Neural progenitor cell (in vitro differentiated cells): ENCODE measurements around the gene EYS. TPM values are rescaled to one million over a fixed set of nuclear protein-coding genes. Genes with fewer than 3 reads are reported as not detected.
A peak's percentile ranks its signal among the peaks of the same experiment; 100 is the strongest.

Source experiments
- DNase-seq: peaks from one replicate; pipeline ENCODE4 v3.0.0-alpha.2; 2016; ENCODE audit warnings: low spot score
- H2AFZ ChIP-seq: fragments of 200-600 bp; sonication (generic); replicated peaks from 2 replicates; pipeline ENCODE4 v1.6.1; 2016; ENCODE audit warnings: antibody characterized with exemption
- H3F3A ChIP-seq: fragments of 200-600 bp; sonication (generic); 2 replicates; pipeline ENCODE4 v1.6.1; 2016; ENCODE audit warnings: antibody characterized with exemption, low read depth
- H3K27ac ChIP-seq: fragments of 200-600 bp; sonication (generic); 2 replicates; pipeline ENCODE4 v1.5.1; 2016; ENCODE audit warnings: mild to moderate bottlenecking
- H3K27me3 ChIP-seq: fragments of 200-600 bp; sonication (generic); 2 replicates; pipeline ENCODE4 v1.6.1; 2016; ENCODE audit warnings: mild to moderate bottlenecking, moderate library complexity
- H3K36me3 ChIP-seq: fragments of 200-600 bp; sonication (generic); 2 replicates; pipeline ENCODE4 v1.5.1; 2016
- H3K4me1 ChIP-seq: fragments of 200-600 bp; sonication (generic); 2 replicates; pipeline ENCODE4 v1.6.1; 2016; ENCODE audit warnings: mixed run types
- H3K4me2 ChIP-seq: fragments of 200-600 bp; sonication (generic); 2 replicates; pipeline ENCODE4 v1.6.1; 2016
- H3K4me3 ChIP-seq: fragments of 200-600 bp; sonication (generic); 2 replicates; pipeline ENCODE4 v1.5.1; 2016
- H3K79me2 ChIP-seq: fragments of 200-600 bp; sonication (generic); 2 replicates; pipeline ENCODE4 v1.6.1; 2016; ENCODE audit warnings: low read depth
- H3K9ac ChIP-seq: fragments of 200-600 bp; sonication (generic); 2 replicates; pipeline ENCODE4 v1.6.1; 2016
- H3K9me3 ChIP-seq: fragments of 200-600 bp; sonication (generic); 2 replicates; pipeline ENCODE4 v1.5.1; 2016; ENCODE audit warnings: low read depth
- H4K20me1 ChIP-seq: fragments of 200-600 bp; sonication (generic); 2 replicates; pipeline ENCODE4 v1.6.1; 2016; ENCODE audit warnings: low read depth
- H3K27ac Mint-ChIP-seq: 3 replicates; pipeline ENCODE4 v1.8.0; 2021; ENCODE audit warnings: mixed read lengths
- H3K27me3 Mint-ChIP-seq: 2 replicates; pipeline ENCODE4 v1.8.0; 2022; ENCODE audit warnings: low read depth, mild to moderate bottlenecking, inconsistent platforms, moderate library complexity, mixed read lengths; ENCODE audit not compliant: insufficient read depth
- H3K36me3 Mint-ChIP-seq: 3 replicates; pipeline ENCODE4 v1.8.0; 2021; ENCODE audit warnings: mixed read lengths
- H3K4me1 Mint-ChIP-seq: 3 replicates; pipeline ENCODE4 v1.8.0; 2021; ENCODE audit warnings: mixed read lengths
- H3K4me3 Mint-ChIP-seq: 3 replicates; pipeline ENCODE4 v1.8.0; 2021; ENCODE audit warnings: mild to moderate bottlenecking, moderate library complexity, mixed read lengths
- H3K9me3 Mint-ChIP-seq: 3 replicates; pipeline ENCODE4 v1.8.0; 2020; ENCODE audit warnings: mixed read lengths
- CTCF ChIP-seq: fragments of 200-600 bp; sonication (generic); IDR thresholded peaks from 2 replicates; pipeline ENCODE4 v1.5.1; 2017; ENCODE audit warnings: antibody characterized with exemption, mild to moderate bottlenecking
- EZH2 ChIP-seq: fragments of 200-600 bp; sonication (generic); IDR thresholded peaks from 2 replicates; pipeline ENCODE4 v1.6.1; 2017; ENCODE audit warnings: antibody characterized with exemption, mild to moderate bottlenecking, moderate library complexity
- EZH2phosphoT487 ChIP-seq: fragments of 200-600 bp; sonication (generic); IDR thresholded peaks from 2 replicates; pipeline ENCODE4 v1.6.1; 2017; ENCODE audit warnings: antibody characterized with exemption
- total RNA-seq: library from RNA; depleted of rRNA; stranded (reverse); fragments of >200 nt; gene quantifications from 2 replicates; pipeline ENCODE4 v1.2.3, GENCODE V29; 2015; ENCODE audit warnings: low replicate concordance

Gene EYS
- total RNA-seq, 1 donor from 2014 or later, result not detected

DNA sequence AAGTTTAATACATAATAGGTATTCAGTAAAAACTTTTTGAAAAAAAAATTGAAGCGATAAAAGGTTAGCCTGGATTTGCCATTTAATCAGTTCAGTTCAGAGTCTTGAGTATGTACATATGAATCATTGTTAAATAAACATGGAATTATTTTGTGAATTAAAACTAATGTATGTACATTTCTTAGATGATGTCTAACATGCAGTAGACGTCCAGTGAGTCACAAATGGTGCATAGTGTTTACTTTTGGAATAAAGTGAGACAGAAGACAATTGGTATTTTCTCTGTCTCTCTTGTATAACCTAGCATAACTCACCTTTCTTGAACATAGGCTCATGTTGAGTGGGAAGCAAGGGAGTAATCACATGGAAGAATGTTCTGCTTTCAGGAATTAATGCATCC lies 83.5 kb downstream of the EYS start:
- H3K9ac ChIP-seq, result no peak overlapping the region
- no peak for DNase-seq

GRCh38 chr6:65610746-65611145 lies 96.3 kb downstream of the EYS start:
- no peak overlapping the region for H3K9ac ChIP-seq
- no peaks in the 10 kb centered on the region for H3F3A ChIP-seq
- no peaks in the 10 kb centered on the region for H3K9me3 Mint-ChIP-seq
- no peak overlapping the region for H2AFZ ChIP-seq
- H3K9me3 ChIP-seq, result no peaks in the 10 kb centered on the region
- H3K4me3 ChIP-seq, result no peak overlapping the region
- TF ChIP-seq EZH2 (no peak), EZH2phosphoT487 (no peak), CTCF (no peak)
- no peaks in the 10 kb centered on the region for H3K27me3 Mint-ChIP-seq
- H3K79me2 ChIP-seq, result no peaks in the 10 kb centered on the region
- H3K27ac ChIP-seq, result no peak overlapping the region
- no peak overlapping the region for H3K4me3 Mint-ChIP-seq
- H3K4me1 ChIP-seq, result no peaks in the 10 kb centered on the region
- H3K4me2 ChIP-seq, result no peak overlapping the region
- no peaks in the 10 kb centered on the region for H3K36me3 Mint-ChIP-seq
- no peaks in the 10 kb centered on the region for H3K4me1 Mint-ChIP-seq
- H3K36me3 ChIP-seq, result no peaks in the 10 kb centered on the region
- H3K27ac Mint-ChIP-seq, result no peak overlapping the region
- no peaks in the 10 kb centered on the region for H4K20me1 ChIP-seq
- H3K27me3 ChIP-seq, result no peaks in the 10 kb centered on the region
- DNase-seq, result no peak

More for the DNA sequence above, 83.5 kb downstream of the EYS start:
- H3K4me3 ChIP-seq, result no peak overlapping the region
- H3K27ac ChIP-seq, result no peak overlapping the region
- H3K4me2 ChIP-seq, result no peak overlapping the region
- Mint-ChIP-seq H3K4me1 (no peaks in the 10 kb centered on the region), H3K27ac (no peak overlapping the region), H3K27me3 (no peaks in the 10 kb centered on the region), H3K36me3 (no peaks in the 10 kb centered on the region), H3K9me3 (no peaks in the 10 kb centered on the region), H3K4me3 (no peak overlapping the region)
- no peaks in the 10 kb centered on the region for H3K79me2 ChIP-seq
- H3K9me3 ChIP-seq, result no peaks in the 10 kb centered on the region
- no peaks in the 10 kb centered on the region for H3K36me3 ChIP-seq
- H3K27me3 ChIP-seq, result no peaks in the 10 kb centered on the region
- no peak overlapping the region for H2AFZ ChIP-seq
- TF ChIP-seq EZH2, result no peak
- no peak for TF ChIP-seq EZH2phosphoT487
- no peak for TF ChIP-seq CTCF
- H3K4me1 ChIP-seq, result no peaks in the 10 kb centered on the region
- H4K20me1 ChIP-seq, result no peaks in the 10 kb centered on the region
- no peaks in the 10 kb centered on the region for H3F3A ChIP-seq

DNA sequence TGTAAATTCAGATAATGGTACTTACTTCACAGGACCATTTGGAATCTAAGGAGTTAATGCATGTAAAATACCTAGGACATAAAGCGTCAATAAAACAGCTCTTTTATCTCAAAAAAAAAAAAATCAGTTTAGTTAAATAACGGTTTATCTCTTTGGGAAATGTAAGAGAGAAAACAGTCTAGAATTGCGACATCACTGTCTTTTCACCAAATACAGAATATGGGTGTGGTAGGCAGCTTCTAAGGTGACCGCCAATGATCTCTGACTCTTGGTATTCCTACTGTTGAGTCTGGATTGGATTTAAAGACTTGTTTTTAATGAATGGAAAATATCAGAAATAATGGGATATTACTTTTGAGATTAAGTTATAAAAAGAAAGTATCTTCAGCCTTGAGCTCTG lies 111.5 kb downstream of the EYS start:
- Histone ChIP-seq H3K27me3 (no peaks in the 10 kb centered on the region), H2AFZ (no peak overlapping the region), H4K20me1 (no peaks in the 10 kb centered on the region), H3K79me2 (no peaks in the 10 kb centered on the region), H3K9ac (no peak overlapping the region), H3F3A (no peaks in the 10 kb centered on the region), H3K4me3 (no peak overlapping the region), H3K4me1 (no peaks in the 10 kb centered on the region), H3K9me3 (no peaks in the 10 kb centered on the region), H3K36me3 (no peaks in the 10 kb centered on the region), H3K27ac (no peak overlapping the region), H3K4me2 (no peak overlapping the region)
- TF ChIP-seq CTCF, result no peak
- Mint-ChIP-seq H3K36me3 (no peaks in the 10 kb centered on the region), H3K4me3 (no peak overlapping the region), H3K9me3 (peaks cover under 1% of the 10 kb centered on the region), H3K27ac (no peak overlapping the region), H3K27me3 (no peaks in the 10 kb centered on the region), H3K4me1 (no peaks in the 10 kb centered on the region)
- no peak for DNase-seq

DNA sequence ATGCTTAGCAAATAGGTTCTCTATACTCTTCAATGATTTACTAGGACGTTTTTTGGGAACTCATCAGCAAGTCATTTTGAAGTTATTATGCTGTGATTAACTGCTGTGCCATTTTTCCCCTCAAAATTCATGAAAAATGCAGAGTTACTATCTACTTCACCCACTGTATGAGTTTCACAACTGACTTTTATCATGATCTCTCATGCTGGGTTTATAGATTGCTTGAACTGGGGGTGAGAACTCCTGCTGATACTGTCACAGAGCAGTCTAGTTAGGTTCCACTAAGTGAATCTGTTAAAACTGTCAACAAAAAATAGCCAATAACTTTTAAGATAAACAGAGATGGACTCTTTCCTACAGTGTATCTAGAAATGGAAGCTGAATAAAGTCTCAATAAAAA lies 136.7 kb downstream of the EYS start:
- no peak overlapping the region for H3K27ac Mint-ChIP-seq
- H3K4me3 ChIP-seq, result no peak overlapping the region
- no peak for TF ChIP-seq EZH2phosphoT487
- no peak for TF ChIP-seq CTCF
- TF ChIP-seq EZH2, result no peak

More for the DNA sequence above, 136.7 kb downstream of the EYS start:
- Mint-ChIP-seq H3K36me3 (peaks cover 3% of the 10 kb centered on the region), H3K27me3 (no peaks in the 10 kb centered on the region), H3K9me3 (peaks cover 2% of the 10 kb centered on the region), H3K4me1 (peaks cover 21% of the 10 kb centered on the region), H3K4me3 (no peak overlapping the region)
- H3K4me2 ChIP-seq, result no peak overlapping the region
- H3K36me3 ChIP-seq, result peaks cover 3% of the 10 kb centered on the region
- H3K9me3 ChIP-seq, result no peaks in the 10 kb centered on the region
- H3K27ac ChIP-seq, result no peak overlapping the region
- H2AFZ ChIP-seq, result peak overlapping the region; percentile 26
- no peak overlapping the region for H3K9ac ChIP-seq
- peaks cover 26% of the 10 kb centered on the region for H3K4me1 ChIP-seq
- no peaks in the 10 kb centered on the region for H3K27me3 ChIP-seq
- no peaks in the 10 kb centered on the region for H4K20me1 ChIP-seq
- no peak for DNase-seq
- peaks cover 23% of the 10 kb centered on the region for H3F3A ChIP-seq
- H3K79me2 ChIP-seq, result no peaks in the 10 kb centered on the region
